AG04450 (cell line): Measurements from ENCODE around the gene CRKL. TPM values are rescaled to one million over a fixed set of nuclear protein-coding genes. Genes with fewer than 3 reads are reported as not detected.
"Not testable (repeated sequence)": the region's sequence is repeated elsewhere in the genome, so short reads cannot be mapped to it uniquely, and the experiment has no call there.

ENCODE experiments used
- CTCF ChIA-PET: fragments of 300-600, 350-600 bp; formaldehyde crosslinking; extraction: SDS; loops from one replicate; lab custom pipeline; 2022; ENCODE audit warnings: antibody characterized with exemption, inconsistent platforms; lab: Charles Lee
- POLR2A ChIA-PET: fragments of 350-600 bp; formaldehyde crosslinking; extraction: SDS; loops from one replicate; lab custom pipeline; 2021; ENCODE audit warnings: antibody characterized with exemption, inconsistent platforms; lab: Yijun Ruan, JAX
- DNase-seq: peaks from one replicate; pipeline ENCODE4 v3.0.0-alpha.2; 2011; ENCODE audit warnings: low read depth, low spot score
- H3K27ac ChIP-seq: one replicate; pipeline ENCODE4 v1.5.1; 2012; ENCODE audit warnings: low read depth, low read length, control low read depth
- H3K27me3 ChIP-seq: one replicate; pipeline ENCODE4 v1.6.0; 2012; ENCODE audit warnings: low read length; ENCODE audit not compliant: control insufficient read depth, insufficient read depth
- H3K4me3 ChIP-seq: 2 replicates; pipeline ENCODE4 v1.5.1; 2011; ENCODE audit warnings: mild to moderate bottlenecking, low read depth, low read length, control low read depth
- H3K9me3 ChIP-seq: 2 replicates; pipeline ENCODE4 v1.5.1; 2012; ENCODE audit warnings: low read length; ENCODE audit not compliant: control insufficient read depth, insufficient read depth
- polyA plus RNA-seq: library from polyadenylated mRNA; depleted of rRNA; stranded (reverse); fragments of >200 nt; gene quantifications from 2 replicates; pipeline ENCODE4 v1.2.3, GENCODE V29; 2011
- TF ChIP-seq, protein P1 (sequence below): IDR thresholded peaks from 2 replicates; pipeline ENCODE4 v1.5.1; 2011; ENCODE audit warnings: low read depth, low read length, control low read depth, inconsistent platforms

CRKL gene
- polyA plus RNA-seq, 1 experiment, result 24.1 TPM

DNA sequence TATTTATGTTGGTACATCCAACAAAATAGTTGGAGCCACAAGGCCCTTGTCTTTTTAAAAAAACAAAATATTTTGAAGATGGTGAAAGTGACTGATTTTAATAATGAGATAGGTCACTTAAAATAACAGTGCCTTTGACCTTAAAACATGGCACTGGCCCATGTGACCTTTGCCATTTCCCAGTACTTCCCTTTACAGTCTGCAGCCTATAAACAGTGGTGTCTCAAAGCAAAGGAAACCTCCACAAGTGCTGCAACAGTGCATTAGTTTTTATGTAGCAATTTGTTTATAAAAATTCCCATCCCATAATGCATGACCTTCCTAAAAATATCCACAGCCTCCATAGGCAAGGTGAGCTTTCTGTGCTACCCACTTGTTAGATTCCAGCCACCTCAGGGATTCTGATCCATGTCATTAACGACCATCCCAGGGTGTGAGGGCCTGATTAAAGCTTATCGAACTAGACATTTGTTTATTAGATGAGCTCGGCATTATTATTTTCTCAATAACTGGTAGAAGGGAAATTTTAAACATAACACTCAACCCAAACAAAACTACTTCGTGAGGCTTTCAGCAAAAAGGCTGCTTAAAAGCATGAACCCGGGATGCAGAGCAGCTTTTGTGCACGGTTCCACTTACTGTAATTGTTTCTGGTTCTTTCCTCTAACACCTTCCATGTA, 28.0 kb upstream of the CRKL start:
- ChIA-PET POLR2A (no interaction called here), CTCF (interaction anchor here (1.0 to 1.3 kb wide), 2 partner anchors 28 to 85 kb away, joined by 5 to 6 read pairs; partner anchors contain the start of gene CRKL)
- Histone ChIP-seq H3K27me3 (no peaks in the 10 kb centered on the region), H3K27ac (no peak overlapping the region), H3K4me3 (no peak overlapping the region), H3K9me3 (no peaks in the 10 kb centered on the region)
- DNase-seq, result no peak
- TF ChIP-seq, protein P1, sequence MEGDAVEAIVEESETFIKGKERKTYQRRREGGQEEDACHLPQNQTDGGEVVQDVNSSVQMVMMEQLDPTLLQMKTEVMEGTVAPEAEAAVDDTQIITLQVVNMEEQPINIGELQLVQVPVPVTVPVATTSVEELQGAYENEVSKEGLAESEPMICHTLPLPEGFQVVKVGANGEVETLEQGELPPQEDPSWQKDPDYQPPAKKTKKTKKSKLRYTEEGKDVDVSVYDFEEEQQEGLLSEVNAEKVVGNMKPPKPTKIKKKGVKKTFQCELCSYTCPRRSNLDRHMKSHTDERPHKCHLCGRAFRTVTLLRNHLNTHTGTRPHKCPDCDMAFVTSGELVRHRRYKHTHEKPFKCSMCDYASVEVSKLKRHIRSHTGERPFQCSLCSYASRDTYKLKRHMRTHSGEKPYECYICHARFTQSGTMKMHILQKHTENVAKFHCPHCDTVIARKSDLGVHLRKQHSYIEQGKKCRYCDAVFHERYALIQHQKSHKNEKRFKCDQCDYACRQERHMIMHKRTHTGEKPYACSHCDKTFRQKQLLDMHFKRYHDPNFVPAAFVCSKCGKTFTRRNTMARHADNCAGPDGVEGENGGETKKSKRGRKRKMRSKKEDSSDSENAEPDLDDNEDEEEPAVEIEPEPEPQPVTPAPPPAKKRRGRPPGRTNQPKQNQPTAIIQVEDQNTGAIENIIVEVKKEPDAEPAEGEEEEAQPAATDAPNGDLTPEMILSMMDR, result no peak

DNA sequence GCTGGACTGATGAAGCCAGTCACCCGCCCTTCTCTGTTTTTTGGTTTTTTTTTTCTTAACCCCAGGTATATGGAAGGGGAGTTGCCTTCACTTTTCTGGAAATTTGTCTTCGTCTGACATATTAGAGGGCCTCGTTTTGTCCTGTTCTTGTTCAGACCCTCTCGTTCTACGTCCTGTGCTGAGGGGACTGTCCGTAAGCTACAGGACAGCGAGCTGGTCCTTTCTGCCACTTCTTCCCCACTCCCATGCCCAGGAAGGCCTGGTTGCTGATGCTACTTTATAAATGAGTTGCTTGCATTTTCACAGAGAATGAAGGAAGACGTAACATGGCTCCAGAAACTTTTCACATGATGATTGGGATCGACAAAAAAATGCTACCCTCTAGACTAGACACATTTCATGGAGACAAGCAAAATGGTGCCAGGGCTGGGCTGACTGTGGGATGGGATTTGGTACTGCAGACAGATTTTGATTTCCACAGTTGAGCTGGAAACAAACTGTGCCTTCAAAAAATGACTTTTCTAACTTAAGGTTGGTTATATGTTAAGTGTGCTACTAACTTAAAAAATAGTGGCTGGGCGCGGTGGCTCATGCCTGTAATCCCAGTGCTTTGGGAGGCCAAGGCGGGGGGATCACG, 27.2 kb upstream of the CRKL start:
- Histone ChIP-seq H3K27me3 (no peaks in the 10 kb centered on the region), H3K9me3 (no peaks in the 10 kb centered on the region), H3K4me3 (no peak overlapping the region), H3K27ac (no peak overlapping the region)
- ChIA-PET POLR2A (no interaction called here), CTCF (interaction anchor here (1.0 to 1.3 kb wide), 2 partner anchors 27 to 86 kb away, joined by 5 to 6 read pairs; partner anchors contain the start of gene CRKL)
- TF ChIP-seq, protein P1, result no peak
- no peak for DNase-seq

DNA sequence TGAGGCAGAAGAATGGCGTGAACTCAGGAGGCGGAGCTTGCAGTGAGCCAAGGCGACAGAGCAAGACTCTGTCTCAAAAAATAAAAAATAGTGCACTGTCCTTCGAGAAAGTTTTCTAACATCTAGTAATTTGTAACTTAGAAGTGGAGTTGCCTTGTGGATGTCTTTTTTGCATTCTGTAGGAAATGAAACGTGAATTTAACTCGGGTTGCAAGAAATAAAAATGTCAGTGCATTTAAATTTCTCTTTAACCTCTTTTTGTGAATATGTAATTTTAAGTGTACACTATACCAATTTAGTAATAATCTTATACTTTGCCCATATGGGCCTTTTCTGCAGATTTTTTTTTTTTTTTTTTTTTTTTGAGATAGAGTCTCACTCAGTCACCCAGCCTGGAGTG, 26.2 kb upstream of the CRKL start:
- ChIA-PET CTCF (no interaction called here), POLR2A (no interaction called here)
- Histone ChIP-seq H3K9me3 (no peaks in the 10 kb centered on the region), H3K27ac (no peak overlapping the region), H3K4me3 (no peak overlapping the region), H3K27me3 (no peaks in the 10 kb centered on the region)
- no peak for DNase-seq
- TF ChIP-seq, protein P1, result no peak

DNA sequence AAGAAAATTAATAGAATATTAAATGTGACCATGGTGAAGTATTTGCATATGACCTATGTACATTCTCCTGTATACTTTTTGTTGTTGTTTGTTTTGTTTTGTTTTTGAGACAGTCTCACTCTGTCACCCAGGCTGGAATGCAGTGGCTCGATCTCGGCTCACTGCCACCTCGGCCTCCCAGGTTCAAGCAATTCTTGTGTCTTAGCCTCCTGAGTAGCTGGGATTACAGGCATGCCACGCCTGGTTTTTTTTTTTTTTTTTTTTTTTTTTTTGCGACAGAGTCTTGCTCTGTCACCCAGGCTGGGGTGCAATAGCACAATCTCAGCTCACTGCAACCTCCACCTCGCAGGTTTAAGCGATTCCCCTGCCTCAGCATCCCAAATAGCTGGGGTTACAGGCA, 19.5 kb upstream of the CRKL start:
- CTCF ChIA-PET, result interaction anchor here (2.2 to 2.5 kb wide), 2 partner anchors 12 to 19 kb away, joined by 8 to 10 read pairs; partner anchors contain the start of gene CRKL
- POLR2A ChIA-PET, result not testable (repeated sequence)

DNA sequence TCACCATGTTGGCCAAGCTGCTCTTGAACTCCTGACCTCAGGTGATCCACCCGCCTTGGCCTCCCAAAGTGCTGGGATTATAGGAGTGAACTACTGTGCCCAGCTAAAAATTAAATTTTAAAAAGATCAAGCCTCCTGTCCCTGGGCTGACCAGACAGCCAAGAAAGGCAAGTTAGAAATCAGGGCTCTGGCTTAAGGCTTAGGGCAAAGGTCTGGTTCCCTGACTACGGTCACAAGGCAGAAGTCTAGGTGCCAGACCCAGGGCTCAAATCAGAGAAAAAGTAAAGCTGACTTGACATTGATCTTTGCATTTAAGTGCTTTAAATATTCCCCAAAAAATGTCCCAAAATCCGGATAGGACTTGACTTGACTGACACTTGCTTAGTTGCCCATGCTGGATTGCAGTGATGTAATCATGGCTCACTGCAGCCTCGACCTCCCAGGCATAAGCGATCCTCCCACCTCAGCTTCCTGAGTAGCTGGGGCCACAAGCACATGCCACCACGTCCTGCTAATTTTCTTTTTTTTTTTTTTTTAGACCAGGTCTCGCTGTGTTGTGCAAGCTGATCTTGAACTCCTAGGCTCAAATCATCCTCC, 17.3 kb upstream of the CRKL start:
- H3K27me3 ChIP-seq, result no peaks in the 10 kb centered on the region
- TF ChIP-seq, protein P1, result no peak
- ChIA-PET POLR2A (interaction anchor here (0.5 kb wide), 1 partner anchor 14 kb away, joined by 3 read pairs; no protein-coding TSS in a partner anchor), CTCF (interaction anchor here (1.8 to 2.5 kb wide), 2 partner anchors 14 to 17 kb away, joined by 10 read pairs; partner anchors contain the start of gene CRKL)
- H3K27ac ChIP-seq, result no peak overlapping the region
- no peak overlapping the region for H3K4me3 ChIP-seq
- H3K9me3 ChIP-seq, result no peaks in the 10 kb centered on the region
- no peak for DNase-seq

More for the DNA sequence above, 19.5 kb upstream of the CRKL start:
- not testable (repeated sequence) for H3K27me3 ChIP-seq, DNase-seq, H3K4me3 ChIP-seq, H3K9me3 ChIP-seq, H3K27ac ChIP-seq

DNA sequence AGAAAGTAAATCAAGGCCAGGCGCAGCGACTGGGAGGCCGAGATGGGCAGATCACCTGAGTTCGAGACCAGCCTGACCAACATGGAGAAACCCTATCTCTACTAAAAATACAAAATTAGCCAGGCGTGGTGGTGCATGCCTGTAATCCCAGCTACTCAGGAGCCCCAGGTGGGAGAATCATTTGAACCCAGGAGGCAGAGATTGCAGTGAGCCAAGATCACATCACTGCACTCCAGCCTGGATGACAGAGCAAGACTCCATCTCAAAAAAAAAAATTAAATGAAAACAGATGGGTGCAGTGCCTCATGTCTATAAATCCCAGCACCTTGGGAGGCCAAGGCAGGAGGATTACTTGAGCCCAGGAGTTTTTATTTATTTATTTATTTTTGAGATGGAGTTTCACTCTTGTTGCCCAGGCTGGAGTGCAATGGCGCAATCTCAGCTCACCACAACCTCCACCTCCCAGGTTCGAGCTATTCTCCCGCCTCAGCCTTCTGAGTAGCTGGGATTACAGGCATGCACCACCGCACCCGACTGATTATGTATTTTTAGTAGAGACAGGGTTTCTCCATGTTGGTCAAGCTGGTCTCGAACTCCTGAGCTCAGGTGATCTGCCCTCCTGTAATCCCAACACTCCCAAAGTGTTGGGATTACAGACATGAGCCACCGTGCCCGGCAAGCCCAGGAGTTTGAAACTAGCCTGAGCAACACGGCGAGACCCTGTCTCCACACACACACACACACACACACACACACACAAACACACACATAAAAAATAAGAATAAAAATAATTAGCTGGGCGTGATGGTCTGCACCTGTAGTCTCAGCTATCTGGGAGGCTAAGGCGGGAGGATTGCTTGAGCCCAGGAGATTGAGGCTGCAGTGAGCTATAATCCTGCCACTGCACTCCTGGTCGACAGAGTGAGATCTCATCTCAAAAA, 15.8 kb upstream of the CRKL start:
- H3K4me3 ChIP-seq, DNase-seq, POLR2A ChIA-PET: not testable (repeated sequence)

More for the DNA sequence above, 15.8 kb upstream of the CRKL start:
- CTCF ChIA-PET, H3K27me3 ChIP-seq, H3K27ac ChIP-seq, H3K9me3 ChIP-seq: not testable (repeated sequence)
